ENCODE measurements around the gene PHLDB3. TPM values are rescaled to one million over a fixed set of nuclear protein-coding genes. Genes with fewer than 3 reads are reported as not detected.

PHLDB3 gene
- polyA plus RNA-seq, 2 donors, result 58.1 to 70.1 TPM

DNA sequence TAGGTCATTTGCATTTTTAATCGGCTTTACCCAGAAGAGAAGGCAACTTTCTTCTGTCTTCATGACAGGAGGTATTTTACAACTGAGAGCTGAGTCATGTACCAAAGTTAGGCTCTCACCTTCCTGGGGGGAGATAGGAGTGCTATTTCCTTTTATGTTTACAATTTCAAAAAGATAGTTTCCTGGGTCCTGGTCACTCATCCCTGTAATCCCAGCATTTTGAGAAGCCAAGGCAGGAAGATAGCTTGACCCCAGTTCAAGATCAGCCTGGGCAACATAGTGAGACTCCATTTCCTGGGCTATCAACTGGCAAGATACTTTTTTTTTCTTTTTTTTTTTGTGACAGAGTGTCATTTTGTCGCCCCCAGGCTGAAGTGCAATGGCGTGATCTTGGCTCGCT lies 46.7 kb downstream of the PHLDB3 start:
- WGBS, 2 donors, result 61 to 63% methylated on average over 4 of the region's 4 CpGs
- Histone ChIP-seq H3K27ac (ENCODE audit: low read depth in 2 of 2, low read length in 1 of 2) (peak overlapping the region; percentile 49 to 78), H3K27me3 (ENCODE audit: control insufficient read depth in 1 of 2, insufficient read depth in 2 of 2, low read length in 2 of 2) (no peaks in the 10 kb centered on the region)

DNA sequence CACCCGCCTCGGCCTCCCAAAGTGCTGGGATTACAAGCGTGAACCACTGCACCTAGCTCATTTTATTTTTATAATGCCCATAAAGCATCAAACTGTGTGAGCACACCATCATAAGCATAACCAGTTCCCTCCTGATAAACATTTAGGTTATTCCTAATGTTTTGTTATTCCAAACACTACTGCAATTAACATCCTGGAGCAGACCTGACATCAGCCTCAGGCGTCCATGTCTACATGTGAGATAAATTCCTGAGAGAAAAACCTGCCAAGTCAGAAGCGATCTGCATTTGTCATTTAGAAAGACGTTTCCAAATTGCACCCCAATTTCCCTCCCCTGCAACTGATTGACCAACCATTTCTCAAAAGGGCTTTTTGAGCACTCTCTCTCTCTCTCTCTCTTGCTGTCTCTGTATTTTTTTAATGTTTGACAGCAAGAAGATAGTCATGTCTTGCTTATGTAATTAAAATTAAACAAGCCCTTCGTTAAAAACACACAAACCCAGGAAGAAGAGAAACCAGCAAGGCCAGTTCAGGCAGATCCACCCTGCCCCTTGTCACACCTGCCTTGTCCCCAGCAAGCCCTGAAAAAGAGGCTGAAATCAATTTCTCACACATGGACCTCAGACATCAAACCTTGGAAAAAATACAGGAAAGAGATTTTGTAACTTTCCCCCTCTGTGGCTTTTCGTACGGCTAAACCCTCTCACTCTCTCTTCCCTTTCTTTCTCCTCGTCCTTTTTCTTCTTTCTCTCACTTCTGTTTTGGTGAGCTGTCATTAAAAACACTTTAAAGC lies 49.0 kb downstream of the PHLDB3 start:
- WGBS, 2 donors, result 30 to 31% methylated on average over 10 of the region's 10 CpGs
- H3K27ac ChIP-seq (ENCODE audit: low read depth in 2 of 2, low read length in 1 of 2), result peak overlapping the region; percentile 55 to 76
- no peaks in the 10 kb centered on the region for H3K9me3 ChIP-seq (ENCODE audit: control insufficient read depth in 2 of 2, insufficient read depth in 1 of 2, low read depth in 1 of 2, low read length in 1 of 2)
- H3K4me1 ChIP-seq (ENCODE audit: control insufficient read depth in 2 of 2, insufficient read depth in 2 of 2, low read length in 1 of 2), result no peaks in the 10 kb centered on the region
- H3K4me3 ChIP-seq (ENCODE audit: low read depth in 1 of 2, low read length in 2 of 2), result peak overlapping the region in 1 of 2 donors; percentile 0
- no peaks in the 10 kb centered on the region for H3K27me3 ChIP-seq (ENCODE audit: control insufficient read depth in 1 of 2, insufficient read depth in 2 of 2, low read length in 2 of 2)
- H3K36me3 ChIP-seq (ENCODE audit: control insufficient read depth in 2 of 2, insufficient read depth in 2 of 2, low read length in 1 of 2), result peaks cover 0 to 1% of the 10 kb centered on the region in 2 donors

More for the DNA sequence above, 46.7 kb downstream of the PHLDB3 start:
- no peak overlapping the region for H3K4me3 ChIP-seq (ENCODE audit: low read depth in 1 of 2, low read length in 2 of 2)
- peaks cover 0 to 3% of the 10 kb centered on the region in 2 donors for H3K4me1 ChIP-seq (ENCODE audit: control insufficient read depth in 2 of 2, insufficient read depth in 2 of 2, low read length in 1 of 2)
- no peaks in the 10 kb centered on the region for H3K9me3 ChIP-seq (ENCODE audit: control insufficient read depth in 2 of 2, insufficient read depth in 1 of 2, low read depth in 1 of 2, low read length in 1 of 2)
- H3K36me3 ChIP-seq (ENCODE audit: control insufficient read depth in 2 of 2, insufficient read depth in 2 of 2, low read length in 1 of 2), result peaks cover 0 to 12% of the 10 kb centered on the region in 2 donors

DNA sequence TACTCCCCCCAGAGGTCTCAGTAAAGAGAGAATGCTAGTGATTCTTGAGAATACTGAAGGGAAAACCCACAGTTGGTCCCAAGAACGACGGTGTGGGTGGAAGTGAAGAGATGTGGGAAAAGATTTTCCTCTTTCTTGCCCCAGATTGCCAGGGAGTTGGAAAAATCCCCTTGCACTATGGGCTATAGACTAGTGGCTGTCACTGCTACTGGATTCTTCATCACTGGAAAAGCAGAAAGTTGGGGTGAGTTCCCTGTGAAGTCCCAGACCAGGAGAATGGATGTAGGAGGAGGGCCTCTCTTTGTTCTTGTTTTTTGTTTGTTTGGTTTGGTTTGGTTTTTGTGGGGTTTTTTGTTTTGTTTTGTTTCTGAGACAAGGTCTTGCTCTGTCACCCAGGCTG lies 50.5 kb downstream of the PHLDB3 start:
- H3K9me3 ChIP-seq (ENCODE audit: control insufficient read depth in 2 of 2, insufficient read depth in 1 of 2, low read depth in 1 of 2, low read length in 1 of 2), result no peaks in the 10 kb centered on the region
- no peaks in the 10 kb centered on the region for H3K4me1 ChIP-seq (ENCODE audit: control insufficient read depth in 2 of 2, insufficient read depth in 2 of 2, low read length in 1 of 2)
- no peak overlapping the region for H3K27ac ChIP-seq (ENCODE audit: low read depth in 2 of 2, low read length in 1 of 2)
- no peaks in the 10 kb centered on the region for H3K36me3 ChIP-seq (ENCODE audit: control insufficient read depth in 2 of 2, insufficient read depth in 2 of 2, low read length in 1 of 2)
- no peak overlapping the region for H3K4me3 ChIP-seq (ENCODE audit: low read depth in 1 of 2, low read length in 2 of 2)
- 67 to 72% methylated on average over 2 of the region's 2 CpGs for WGBS, 2 donors
- no peaks in the 10 kb centered on the region for H3K27me3 ChIP-seq (ENCODE audit: control insufficient read depth in 1 of 2, insufficient read depth in 2 of 2, low read length in 2 of 2)

DNA sequence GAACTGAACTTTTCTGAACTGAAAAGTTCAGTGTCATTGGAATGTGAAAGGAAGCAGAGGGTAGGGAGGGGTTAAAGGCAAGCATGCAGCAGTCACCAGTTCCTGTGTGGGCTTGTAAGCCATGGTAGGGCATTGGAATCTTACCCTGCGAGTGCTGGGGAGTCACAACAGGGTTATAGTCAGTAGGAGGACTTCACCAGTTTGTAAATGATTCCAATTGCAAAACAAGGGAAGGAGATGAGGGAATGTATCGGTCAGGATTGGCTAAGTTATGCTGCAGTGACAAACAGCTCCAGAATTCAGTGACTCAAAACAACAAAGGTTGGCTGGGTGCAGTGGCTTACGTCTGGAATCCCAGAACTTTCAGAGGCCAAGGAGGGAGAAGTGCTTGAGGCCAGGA lies 52.0 kb downstream of the PHLDB3 start:
- Histone ChIP-seq H3K4me3 (ENCODE audit: low read depth in 1 of 2, low read length in 2 of 2) (no peak overlapping the region), H3K4me1 (ENCODE audit: control insufficient read depth in 2 of 2, insufficient read depth in 2 of 2, low read length in 1 of 2) (no peaks in the 10 kb centered on the region), H3K27me3 (ENCODE audit: control insufficient read depth in 1 of 2, insufficient read depth in 2 of 2, low read length in 2 of 2) (no peaks in the 10 kb centered on the region), H3K36me3 (ENCODE audit: control insufficient read depth in 2 of 2, insufficient read depth in 2 of 2, low read length in 1 of 2) (no peaks in the 10 kb centered on the region), H3K27ac (ENCODE audit: low read depth in 2 of 2, low read length in 1 of 2) (peak overlapping the region in 1 of 2 donors; percentile 51), H3K9me3 (ENCODE audit: control insufficient read depth in 2 of 2, insufficient read depth in 1 of 2, low read depth in 1 of 2, low read length in 1 of 2) (no peaks in the 10 kb centered on the region)
- 50 to 55% methylated on average over 3 of the region's 3 CpGs for WGBS, 2 donors

DNA sequence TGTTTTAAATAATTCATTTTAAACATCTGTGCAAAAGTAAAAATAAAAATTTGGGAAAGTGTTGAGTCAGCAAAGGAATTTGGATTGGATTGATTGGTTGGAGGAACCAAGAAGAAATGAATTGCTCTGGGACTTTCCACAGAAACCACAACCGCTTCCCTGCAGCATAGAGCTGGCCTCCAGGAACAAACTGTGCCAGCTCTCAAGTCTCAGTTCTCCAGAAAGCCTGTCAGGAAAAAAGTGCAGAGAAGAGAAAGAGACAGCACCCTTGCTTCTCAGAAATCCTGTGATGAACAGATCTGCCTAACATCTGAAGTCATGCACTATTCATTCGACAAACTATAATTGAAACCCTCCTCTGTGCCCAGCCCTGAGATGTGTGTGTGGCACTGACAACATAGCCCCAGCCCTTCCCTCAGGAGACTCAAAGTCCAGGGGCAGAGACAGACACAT lies 54.0 kb downstream of the PHLDB3 start:
- 33 to 44% methylated on average over 2 of the region's 2 CpGs for WGBS, 2 donors
- Histone ChIP-seq H3K27me3 (ENCODE audit: control insufficient read depth in 1 of 2, insufficient read depth in 2 of 2, low read length in 2 of 2) (no peaks in the 10 kb centered on the region), H3K4me1 (ENCODE audit: control insufficient read depth in 2 of 2, insufficient read depth in 2 of 2, low read length in 1 of 2) (peaks cover 0 to 2% of the 10 kb centered on the region in 2 donors), H3K4me3 (ENCODE audit: low read depth in 1 of 2, low read length in 2 of 2) (no peak overlapping the region), H3K36me3 (ENCODE audit: control insufficient read depth in 2 of 2, insufficient read depth in 2 of 2, low read length in 1 of 2) (no peaks in the 10 kb centered on the region), H3K9me3 (ENCODE audit: control insufficient read depth in 2 of 2, insufficient read depth in 1 of 2, low read depth in 1 of 2, low read length in 1 of 2) (no peaks in the 10 kb centered on the region), H3K27ac (ENCODE audit: low read depth in 2 of 2, low read length in 1 of 2) (peak overlapping the region; percentile 14 to 15)

DNA sequence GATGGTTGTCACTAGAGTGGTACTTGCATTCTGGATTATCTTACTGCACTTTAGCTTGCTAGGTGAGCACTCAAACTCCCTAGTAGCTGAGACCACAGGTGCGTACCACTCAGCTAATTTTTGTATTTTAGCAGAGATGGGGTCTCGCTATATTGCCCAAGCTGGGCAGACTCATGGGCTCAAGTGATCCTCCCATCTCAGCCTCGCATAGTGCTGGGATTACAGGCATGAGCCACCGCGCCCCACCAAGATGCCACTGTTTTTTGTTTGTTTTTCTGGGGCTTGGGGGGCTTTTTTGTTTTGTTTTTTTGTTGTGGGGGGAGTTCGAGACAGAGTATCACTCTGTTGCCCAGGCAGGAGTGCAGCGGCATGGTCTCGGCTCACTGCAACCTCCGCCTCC lies 56.9 kb downstream of the PHLDB3 start:
- 94 to 95% methylated on average over 9 of the region's 9 CpGs for WGBS, 2 donors
- no peak overlapping the region for H3K27ac ChIP-seq (ENCODE audit: low read depth in 2 of 2, low read length in 1 of 2)
- peaks cover 0 to 2% of the 10 kb centered on the region in 2 donors for H3K4me1 ChIP-seq (ENCODE audit: control insufficient read depth in 2 of 2, insufficient read depth in 2 of 2, low read length in 1 of 2)
- no peaks in the 10 kb centered on the region for H3K9me3 ChIP-seq (ENCODE audit: control insufficient read depth in 2 of 2, insufficient read depth in 1 of 2, low read depth in 1 of 2, low read length in 1 of 2)
- no peaks in the 10 kb centered on the region for H3K27me3 ChIP-seq (ENCODE audit: control insufficient read depth in 1 of 2, insufficient read depth in 2 of 2, low read length in 2 of 2)
- H3K36me3 ChIP-seq (ENCODE audit: control insufficient read depth in 2 of 2, insufficient read depth in 2 of 2, low read length in 1 of 2), result no peaks in the 10 kb centered on the region
- no peak overlapping the region for H3K4me3 ChIP-seq (ENCODE audit: low read depth in 1 of 2, low read length in 2 of 2)

DNA sequence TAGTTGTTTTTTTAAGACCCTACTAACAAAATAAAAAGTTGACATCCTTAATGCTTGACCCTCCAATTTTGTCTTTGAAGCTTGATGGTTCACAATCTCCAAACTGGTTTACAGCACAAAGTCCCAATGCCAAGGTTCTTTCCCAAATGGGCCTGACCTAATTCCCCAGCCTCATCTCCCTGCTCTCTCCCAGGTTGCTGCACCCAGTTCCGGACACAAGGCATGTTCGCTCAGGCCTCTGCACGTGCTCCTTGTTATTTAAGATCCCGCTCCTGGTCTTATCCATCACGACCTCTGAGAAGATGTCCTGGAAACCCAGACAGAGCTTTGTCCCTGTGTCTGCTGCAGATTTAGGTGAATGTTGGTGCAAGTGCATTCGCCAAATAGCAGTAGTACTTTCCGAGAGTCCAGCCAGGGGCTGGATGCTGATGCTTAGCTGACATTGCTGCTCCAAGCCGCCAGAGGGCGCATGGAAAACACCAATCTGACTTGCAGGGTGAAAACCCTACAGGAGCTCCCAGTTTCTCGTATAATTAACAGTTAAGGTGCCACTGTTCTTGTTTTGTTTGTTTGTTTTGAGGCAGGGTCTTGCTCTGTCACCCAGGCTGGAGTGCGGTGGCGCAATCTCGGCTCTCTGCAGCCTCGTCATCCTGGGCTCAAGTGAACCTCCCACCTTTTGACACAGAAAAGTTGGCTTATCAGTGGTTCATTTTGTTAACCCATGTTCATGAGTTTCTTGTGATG lies 57.6 kb downstream of the PHLDB3 start:
- Histone ChIP-seq H3K27me3 (ENCODE audit: control insufficient read depth in 1 of 2, insufficient read depth in 2 of 2, low read length in 2 of 2) (no peaks in the 10 kb centered on the region), H3K4me3 (ENCODE audit: low read depth in 1 of 2, low read length in 2 of 2) (no peak overlapping the region), H3K36me3 (ENCODE audit: control insufficient read depth in 2 of 2, insufficient read depth in 2 of 2, low read length in 1 of 2) (no peaks in the 10 kb centered on the region), H3K9me3 (ENCODE audit: control insufficient read depth in 2 of 2, insufficient read depth in 1 of 2, low read depth in 1 of 2, low read length in 1 of 2) (no peaks in the 10 kb centered on the region), H3K4me1 (ENCODE audit: control insufficient read depth in 2 of 2, insufficient read depth in 2 of 2, low read length in 1 of 2) (peaks cover 0 to 2% of the 10 kb centered on the region in 2 donors), H3K27ac (ENCODE audit: low read depth in 2 of 2, low read length in 1 of 2) (no peak overlapping the region)
- WGBS, 2 donors, result 23 to 25% methylated on average over 14 of the region's 14 CpGs

DNA sequence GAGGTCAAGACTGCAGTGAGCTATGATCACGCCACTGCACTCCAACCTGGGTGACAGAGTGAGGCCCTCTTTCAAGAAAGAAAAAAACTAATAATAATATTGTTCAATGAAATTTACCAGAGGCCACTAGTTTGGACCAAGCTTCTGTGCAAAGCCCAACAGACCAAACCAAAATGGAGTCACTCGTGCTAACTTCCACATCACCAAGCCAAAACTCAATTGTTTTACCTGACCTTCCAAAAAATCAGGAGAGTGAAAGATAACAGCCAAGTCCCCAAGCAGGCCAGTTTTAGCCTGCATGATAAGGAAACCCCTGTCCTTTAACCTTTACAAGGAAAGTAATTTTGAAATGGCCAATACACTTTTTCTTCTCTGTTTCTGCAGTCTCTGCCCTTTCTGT lies 59.1 kb downstream of the PHLDB3 start:
- 88 to 98% methylated on average over 2 of the region's 2 CpGs for WGBS, 2 donors
- Histone ChIP-seq H3K9me3 (ENCODE audit: control insufficient read depth in 2 of 2, insufficient read depth in 1 of 2, low read depth in 1 of 2, low read length in 1 of 2) (no peaks in the 10 kb centered on the region), H3K36me3 (ENCODE audit: control insufficient read depth in 2 of 2, insufficient read depth in 2 of 2, low read length in 1 of 2) (no peaks in the 10 kb centered on the region), H3K27me3 (ENCODE audit: control insufficient read depth in 1 of 2, insufficient read depth in 2 of 2, low read length in 2 of 2) (no peaks in the 10 kb centered on the region), H3K4me3 (ENCODE audit: low read depth in 1 of 2, low read length in 2 of 2) (no peak overlapping the region), H3K27ac (ENCODE audit: low read depth in 2 of 2, low read length in 1 of 2) (no peak overlapping the region), H3K4me1 (ENCODE audit: control insufficient read depth in 2 of 2, insufficient read depth in 2 of 2, low read length in 1 of 2) (peaks cover 0 to 2% of the 10 kb centered on the region in 2 donors)

DNA sequence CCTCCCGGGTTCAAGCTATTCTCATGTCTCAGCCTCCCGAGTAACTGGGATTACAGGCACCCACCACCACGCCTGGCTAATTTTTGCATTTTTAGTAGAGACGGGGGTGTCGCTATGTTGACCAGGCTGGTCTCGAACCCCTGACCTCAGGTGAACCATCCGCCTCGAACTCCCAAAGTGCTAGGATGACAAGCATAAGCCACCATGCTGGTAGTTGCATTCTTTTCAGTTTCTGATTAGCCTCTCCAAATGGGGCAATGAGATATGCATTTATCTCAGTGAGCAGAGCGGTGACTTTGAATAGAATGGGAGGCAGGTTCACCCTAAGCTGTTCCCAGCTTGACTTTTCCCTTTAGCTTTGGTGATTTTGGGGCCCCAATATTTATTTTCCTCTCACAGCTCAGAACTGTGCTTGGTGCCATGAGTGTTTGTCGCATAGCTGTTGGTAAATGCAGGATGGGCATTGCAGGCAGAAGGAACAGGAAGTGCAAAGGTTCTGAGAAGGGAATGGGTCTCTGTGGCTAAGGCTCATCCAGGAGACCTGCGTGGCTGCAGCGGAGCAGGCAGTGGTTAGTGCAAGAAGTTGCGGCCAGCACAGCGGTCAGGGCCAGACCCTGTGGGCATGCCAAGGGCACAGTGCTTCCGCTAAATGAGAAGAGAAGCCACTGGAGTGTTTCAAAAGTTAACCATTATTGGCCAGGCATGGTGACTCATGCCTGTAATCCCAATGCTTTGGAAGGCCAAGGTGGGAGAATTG lies 59.8 kb downstream of the PHLDB3 start:
- no peaks in the 10 kb centered on the region for H3K27me3 ChIP-seq (ENCODE audit: control insufficient read depth in 1 of 2, insufficient read depth in 2 of 2, low read length in 2 of 2)
- peaks cover 0 to 2% of the 10 kb centered on the region in 2 donors for H3K4me1 ChIP-seq (ENCODE audit: control insufficient read depth in 2 of 2, insufficient read depth in 2 of 2, low read length in 1 of 2)
- no peaks in the 10 kb centered on the region for H3K9me3 ChIP-seq (ENCODE audit: control insufficient read depth in 2 of 2, insufficient read depth in 1 of 2, low read depth in 1 of 2, low read length in 1 of 2)
- no peak overlapping the region for H3K4me3 ChIP-seq (ENCODE audit: low read depth in 1 of 2, low read length in 2 of 2)
- H3K27ac ChIP-seq (ENCODE audit: low read depth in 2 of 2, low read length in 1 of 2), result no peak overlapping the region
- H3K36me3 ChIP-seq (ENCODE audit: control insufficient read depth in 2 of 2, insufficient read depth in 2 of 2, low read length in 1 of 2), result no peaks in the 10 kb centered on the region
- 87 to 88% methylated on average over 15 of the region's 15 CpGs for WGBS, 2 donors
